ENCODE results near the gene C12orf42. TPM values are rescaled to one million over a fixed set of nuclear protein-coding genes. Genes with fewer than 3 reads are reported as not detected.

The C12orf42 gene
- total and polyA plus RNA-seq, 4 donors: 0.14 to 0.17 TPM; not detected in 2

- TF ChIP-seq FOXA2 (IDR thresholded peaks at IDR 0.05): no peak
These were observed 213.6 kb downstream of the C12orf42 start (continued) for GRCh38 chr12:103282124-103282523.

DNA sequence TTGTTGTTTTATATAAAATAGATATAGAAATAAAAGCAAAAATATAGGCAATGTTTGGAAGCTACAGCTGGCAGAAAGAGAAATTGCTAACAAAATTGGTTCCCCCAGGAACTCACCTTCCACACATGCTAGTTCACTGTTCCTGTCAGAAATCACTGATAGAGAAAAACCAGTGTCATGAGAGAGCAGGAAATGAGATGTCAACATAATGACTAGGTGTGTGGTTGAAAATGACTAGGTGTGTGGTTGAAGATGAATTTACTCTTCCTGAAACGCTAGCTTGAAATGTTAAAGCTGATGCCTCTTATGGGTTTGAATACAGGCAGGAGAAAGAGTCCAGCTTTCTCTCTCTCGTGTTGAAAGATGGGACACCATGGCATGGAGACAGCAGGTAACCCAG is 216.3 kb downstream of the C12orf42 start:
- Histone ChIP-seq H3K36me3 (ENCODE audit: control insufficient read depth in 4 of 4, insufficient read depth in 3 of 4, low read depth in 1 of 4, low read length in 3 of 4) (no peaks in the 10 kb centered on the region), H3K9ac (ENCODE audit: low read depth in 1 of 2, low read length in 2 of 2) (no peak overlapping the region), H3K4me3 (ENCODE audit: low read depth in 1 of 3, low read length in 3 of 3) (no peak overlapping the region), H3K4me1 (ENCODE audit: control insufficient read depth in 4 of 4, insufficient read depth in 4 of 4, low read length in 3 of 4) (no peaks in the 10 kb centered on the region), H3K9me3 (ENCODE audit: control insufficient read depth in 4 of 4, low read length in 3 of 4) (no peaks in the 10 kb centered on the region), H3K27ac (ENCODE audit: low read depth in 1 of 2, low read length in 2 of 2) (no peak overlapping the region), H3K27me3 (ENCODE audit: control insufficient read depth in 4 of 4, insufficient read depth in 4 of 4, low read length in 3 of 4) (no peaks in the 10 kb centered on the region)
- TF ChIP-seq FOXA1 (IDR thresholded peaks at IDR 0.05) (no peak), YY1 (IDR thresholded peaks at IDR 0.05) (no peak), RXRA (IDR thresholded peaks at IDR 0.05) (no peak), HNF4A (conservative IDR thresholded peaks at IDR 0.05) (no peak), SP1 (IDR thresholded peaks at IDR 0.05) (no peak), EGR1 (IDR thresholded peaks at IDR 0.05; ENCODE audit: low read depth in 2 of 2) (no peak)
- WGBS: 69% methylated on average over 2 of the region's 2 CpGs
- DNase-seq (ENCODE audit: low spot score): no peak

- H3K27me3 ChIP-seq (ENCODE audit: control insufficient read depth in 4 of 4, insufficient read depth in 4 of 4, low read length in 3 of 4): no peaks in the 10 kb centered on the region
- no peak overlapping the region for H3K4me3 ChIP-seq (ENCODE audit: low read depth in 1 of 3, low read length in 3 of 3)
- H3K27ac ChIP-seq (ENCODE audit: low read depth in 1 of 2, low read length in 2 of 2): no peak overlapping the region
- no peak for DNase-seq (ENCODE audit: low spot score)
- WGBS: 79% methylated on average over 3 of the region's 3 CpGs
- H3K4me1 ChIP-seq (ENCODE audit: control insufficient read depth in 4 of 4, insufficient read depth in 4 of 4, low read length in 3 of 4): no peaks in the 10 kb centered on the region
- TF ChIP-seq EGR1 (IDR thresholded peaks at IDR 0.05; ENCODE audit: low read depth in 2 of 2) (no peak), RAD21 (IDR thresholded peaks at IDR 0.05) (no peak), RXRA (IDR thresholded peaks at IDR 0.05) (no peak), GABPA (IDR thresholded peaks at IDR 0.05 in 1 of 2, conservative IDR thresholded peaks at IDR 0.05 in 1 of 2) (no peak), FOXA1 (IDR thresholded peaks at IDR 0.05) (no peak)
- TF ChIP-seq, protein P1, sequence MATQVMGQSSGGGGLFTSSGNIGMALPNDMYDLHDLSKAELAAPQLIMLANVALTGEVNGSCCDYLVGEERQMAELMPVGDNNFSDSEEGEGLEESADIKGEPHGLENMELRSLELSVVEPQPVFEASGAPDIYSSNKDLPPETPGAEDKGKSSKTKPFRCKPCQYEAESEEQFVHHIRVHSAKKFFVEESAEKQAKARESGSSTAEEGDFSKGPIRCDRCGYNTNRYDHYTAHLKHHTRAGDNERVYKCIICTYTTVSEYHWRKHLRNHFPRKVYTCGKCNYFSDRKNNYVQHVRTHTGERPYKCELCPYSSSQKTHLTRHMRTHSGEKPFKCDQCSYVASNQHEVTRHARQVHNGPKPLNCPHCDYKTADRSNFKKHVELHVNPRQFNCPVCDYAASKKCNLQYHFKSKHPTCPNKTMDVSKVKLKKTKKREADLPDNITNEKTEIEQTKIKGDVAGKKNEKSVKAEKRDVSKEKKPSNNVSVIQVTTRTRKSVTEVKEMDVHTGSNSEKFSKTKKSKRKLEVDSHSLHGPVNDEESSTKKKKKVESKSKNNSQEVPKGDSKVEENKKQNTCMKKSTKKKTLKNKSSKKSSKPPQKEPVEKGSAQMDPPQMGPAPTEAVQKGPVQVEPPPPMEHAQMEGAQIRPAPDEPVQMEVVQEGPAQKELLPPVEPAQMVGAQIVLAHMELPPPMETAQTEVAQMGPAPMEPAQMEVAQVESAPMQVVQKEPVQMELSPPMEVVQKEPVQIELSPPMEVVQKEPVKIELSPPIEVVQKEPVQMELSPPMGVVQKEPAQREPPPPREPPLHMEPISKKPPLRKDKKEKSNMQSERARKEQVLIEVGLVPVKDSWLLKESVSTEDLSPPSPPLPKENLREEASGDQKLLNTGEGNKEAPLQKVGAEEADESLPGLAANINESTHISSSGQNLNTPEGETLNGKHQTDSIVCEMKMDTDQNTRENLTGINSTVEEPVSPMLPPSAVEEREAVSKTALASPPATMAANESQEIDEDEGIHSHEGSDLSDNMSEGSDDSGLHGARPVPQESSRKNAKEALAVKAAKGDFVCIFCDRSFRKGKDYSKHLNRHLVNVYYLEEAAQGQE (IDR thresholded peaks at IDR 0.05): no peak
- no peaks in the 10 kb centered on the region for H3K9me3 ChIP-seq (ENCODE audit: control insufficient read depth in 4 of 4, low read length in 3 of 4)
- no peaks in the 10 kb centered on the region for H3K36me3 ChIP-seq (ENCODE audit: control insufficient read depth in 4 of 4, insufficient read depth in 3 of 4, low read depth in 1 of 4, low read length in 3 of 4)
- H3K9ac ChIP-seq (ENCODE audit: low read depth in 1 of 2, low read length in 2 of 2): no peak overlapping the region
These were observed 217.4 kb downstream of the C12orf42 start for GRCh38 chr12:103278329-103278728.

GRCh38 chr12:103273645-103274044 is 222.1 kb downstream of the C12orf42 start:
- no peak for DNase-seq (ENCODE audit: low spot score)
- Histone ChIP-seq H3K9ac (ENCODE audit: low read depth in 1 of 2, low read length in 2 of 2) (no peak overlapping the region), H3K4me3 (ENCODE audit: low read depth in 1 of 3, low read length in 3 of 3) (no peak overlapping the region), H3K4me1 (ENCODE audit: control insufficient read depth in 4 of 4, insufficient read depth in 4 of 4, low read length in 3 of 4) (no peaks in the 10 kb centered on the region), H3K27me3 (ENCODE audit: control insufficient read depth in 4 of 4, insufficient read depth in 4 of 4, low read length in 3 of 4) (no peaks in the 10 kb centered on the region), H3K27ac (ENCODE audit: low read depth in 1 of 2, low read length in 2 of 2) (no peak overlapping the region), H3K9me3 (ENCODE audit: control insufficient read depth in 4 of 4, low read length in 3 of 4) (no peaks in the 10 kb centered on the region), H3K36me3 (ENCODE audit: control insufficient read depth in 4 of 4, insufficient read depth in 3 of 4, low read depth in 1 of 4, low read length in 3 of 4) (no peaks in the 10 kb centered on the region)
- TF ChIP-seq, protein P2, sequence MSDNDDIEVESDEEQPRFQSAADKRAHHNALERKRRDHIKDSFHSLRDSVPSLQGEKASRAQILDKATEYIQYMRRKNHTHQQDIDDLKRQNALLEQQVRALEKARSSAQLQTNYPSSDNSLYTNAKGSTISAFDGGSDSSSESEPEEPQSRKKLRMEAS (IDR thresholded peaks at IDR 0.05): no peak
- TF ChIP-seq CTCF (IDR thresholded peaks at IDR 0.05; ENCODE audit: low read depth, low read length, missing input control) (no peak), HNF4A (conservative IDR thresholded peaks at IDR 0.05) (no peak), JUND (IDR thresholded peaks at IDR 0.05) (no peak), SP1 (IDR thresholded peaks at IDR 0.05) (no peak), YY1 (IDR thresholded peaks at IDR 0.05) (no peak), GABPA (IDR thresholded peaks at IDR 0.05 in 1 of 2, conservative IDR thresholded peaks at IDR 0.05 in 1 of 2) (no peak), NR2F2 (IDR thresholded peaks at IDR 0.05) (no peak), FOXA1 (IDR thresholded peaks at IDR 0.05) (no peak), RAD21 (IDR thresholded peaks at IDR 0.05) (no peak), ZBTB33 (IDR thresholded peaks at IDR 0.05) (no peak)
- 78% methylated on average over 3 of the region's 3 CpGs for WGBS

All from liver (tissue), 9 donors.